Naive thymus-derived CD4-positive, alpha-beta T cell (primary cell): ENCODE measurements around the gene MCM5. TPM values are rescaled to one million over a fixed set of nuclear protein-coding genes. Genes with fewer than 3 reads are reported as not detected.
A peak's percentile ranks its signal among the peaks of the same experiment; 100 is the strongest.

Source experiments
- ATAC-seq: fragments of 150-1000 bp; cut with Tn5 transposase; 2 replicates; pipeline ENCODE4 v1.10.0; 2021; ENCODE audit warnings: mild to moderate bottlenecking, moderate library complexity
- CTCF ChIA-PET: fragments of 350-600 bp; sonication (Branson Sonifier 250); formaldehyde crosslinking; loops from one replicate; lab custom pipeline; 2021; ENCODE audit warnings: antibody characterized with exemption; lab: Charles Lee
- POLR2A ChIA-PET: fragments of 350-600 bp; sonication (Branson Sonifier 250); formaldehyde crosslinking; loops from one replicate; lab custom pipeline; 2021; ENCODE audit warnings: antibody characterized with exemption, inconsistent platforms; lab: Charles Lee
- DNase-seq, 9 donors: peaks; one replicate each; pipeline versions ENCODE4 v3.0.0 to v3.0.0-alpha.2; 2020 to 2022; ENCODE audit warnings: mixed read lengths in 1 of 9
- H3K27ac ChIP-seq: one replicate; pipeline ENCODE4 v1.7.0; 2013; ENCODE audit warnings: mild to moderate bottlenecking, low read depth, low read length, moderate library complexity
- H3K27me3 ChIP-seq, 2 donors: one replicate each; pipeline ENCODE4 v1.7.0; 2013; ENCODE audit warnings: low read length in 2 of 2, mild to moderate bottlenecking in 2 of 2, moderate library complexity in 2 of 2; ENCODE audit not compliant: control insufficient read depth in 2 of 2, insufficient read depth in 2 of 2
- H3K36me3 ChIP-seq, 3 experiments: 1 replicate in 2 of 3; 2 replicates in 1 of 3; pipeline ENCODE4 v1.7.0; 2013; ENCODE audit warnings: low read length in 3 of 3, mild to moderate bottlenecking in 3 of 3, moderate library complexity in 1 of 3; ENCODE audit not compliant: insufficient read depth in 3 of 3, control insufficient read depth in 2 of 3
- H3K4me1 ChIP-seq, 2 donors: one replicate each; pipeline ENCODE4 v1.7.0; 2013; ENCODE audit warnings: low read length in 2 of 2, mild to moderate bottlenecking in 2 of 2, moderate library complexity in 1 of 2; ENCODE audit not compliant: control insufficient read depth in 2 of 2, insufficient read depth in 2 of 2
- H3K4me3 ChIP-seq: 2 replicates; pipeline ENCODE4 v1.7.0; 2013; ENCODE audit warnings: mild to moderate bottlenecking, low read length
- H3K9me3 ChIP-seq, 3 experiments: 1 replicate in 2 of 3; 2 replicates in 1 of 3; pipeline ENCODE4 v1.7.0; 2013; ENCODE audit warnings: low read length in 3 of 3; ENCODE audit not compliant: control insufficient read depth in 2 of 3
- H3K27ac Mint-ChIP-seq, 9 donors: one replicate each; pipeline ENCODE4 v1.8.0; 2020 to 2022; ENCODE audit warnings: mixed read lengths in 9 of 9, mild to moderate bottlenecking in 8 of 9, moderate library complexity in 5 of 9, inconsistent platforms in 2 of 9
- H3K27me3 Mint-ChIP-seq, 5 donors: one replicate each; pipeline ENCODE4 v1.8.0; 2021 to 2022; ENCODE audit warnings: mixed read lengths in 5 of 5, mild to moderate bottlenecking in 1 of 5
- H3K36me3 Mint-ChIP-seq, 5 donors: one replicate each; pipeline ENCODE4 v1.8.0; 2020 to 2022; ENCODE audit warnings: mixed read lengths in 5 of 5, mild to moderate bottlenecking in 3 of 5, inconsistent platforms in 1 of 5
- H3K4me1 Mint-ChIP-seq, 7 donors: one replicate each; pipeline ENCODE4 v1.8.0; 2020 to 2022; ENCODE audit warnings: mixed read lengths in 7 of 7, mild to moderate bottlenecking in 3 of 7, inconsistent platforms in 1 of 7
- H3K4me3 Mint-ChIP-seq, 10 donors: one replicate each; pipeline ENCODE4 v1.8.0; 2020 to 2022; ENCODE audit warnings: mild to moderate bottlenecking in 10 of 10, mixed read lengths in 10 of 10, moderate library complexity in 6 of 10, inconsistent platforms in 2 of 10
- H3K9me3 Mint-ChIP-seq, 11 donors: one replicate each; pipeline ENCODE4 v1.8.0; 2020 to 2022; ENCODE audit warnings: mixed read lengths in 11 of 11, mild to moderate bottlenecking in 4 of 11, inconsistent platforms in 1 of 11, moderate library complexity in 1 of 11
- intact Hi-C, 2 donors: fragments of 100-400 bp; cut with micrococcal nuclease; formaldehyde crosslinking; loops; one replicate each; pipeline ENCODE4 v1.15.1; 2023
- polyA plus RNA-seq, 2 donors: library from polyadenylated mRNA; unstranded; fragments of 300-500 nt; fragmentation: Illumina TruSeq; gene quantifications; one replicate each; pipeline ENCODE4 v1.2.3, GENCODE V29; 2021
- total RNA-seq, 6 experiments: library from RNA in 5 of 6; stranded (reverse) in 5 of 6; gene quantifications; 1 replicate in 5 of 6; 2 replicates in 1 of 6; pipeline ENCODE4 v1.2.3 and lab custom pipeline; 2021 to 2026

MCM5 gene
- total and polyA plus RNA-seq, 7 experiments from 2014 or later = 19.7 to 208 (median 37.3) TPM

DNA sequence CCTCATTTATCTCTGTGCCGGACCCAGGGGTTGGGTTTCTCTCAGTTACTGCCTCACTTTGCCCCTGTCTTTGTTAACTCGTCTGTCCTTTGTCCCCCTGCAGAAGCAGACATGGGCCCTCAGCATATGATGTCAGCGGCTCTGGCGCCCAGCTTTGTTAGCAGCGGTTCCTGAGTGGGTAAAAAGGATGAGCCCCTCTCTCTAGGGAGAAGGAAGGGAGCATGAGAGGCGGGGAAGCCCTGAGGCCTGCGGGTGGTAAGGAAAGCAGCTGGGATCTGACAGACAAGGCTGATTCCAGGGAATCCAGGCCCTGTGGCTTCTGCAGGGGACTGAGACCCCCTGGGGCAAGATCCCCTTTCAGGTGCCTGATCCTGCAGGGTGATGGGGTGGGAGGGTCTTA lies 51.7 kb downstream of the MCM5 start:
- H3K27ac Mint-ChIP-seq = no peak overlapping the region
- no peaks in the 10 kb centered on the region for H3K27me3 Mint-ChIP-seq
- DNase-seq (no peak), ATAC-seq (no peak)
- no peaks in the 10 kb centered on the region for H3K4me1 ChIP-seq
- no peak overlapping the region for H3K4me3 Mint-ChIP-seq
- H3K36me3 Mint-ChIP-seq = peaks cover 0 to 11% (median 7%) of the 10 kb centered on the region in 5 donors
- H3K4me1 Mint-ChIP-seq = peaks cover 0 to 10% (median 0%) of the 10 kb centered on the region in 7 donors
- H3K9me3 ChIP-seq = no peaks in the 10 kb centered on the region
- ChIA-PET POLR2A (no interaction called here), CTCF (no interaction called here)
- peaks cover 0 to 2% (median 0%) of the 10 kb centered on the region in 11 donors for H3K9me3 Mint-ChIP-seq
- intact Hi-C loops = no loop called here
- H3K27me3 ChIP-seq = no peaks in the 10 kb centered on the region
- H3K36me3 ChIP-seq = peaks cover 0 to 8% (median 0%) of the 10 kb centered on the region in 3 experiments
- H3K27ac ChIP-seq = no peak overlapping the region
- no peak overlapping the region for H3K4me3 ChIP-seq

GRCh38 chr22:35452351-35452781 lies 52.4 kb downstream of the MCM5 start:
- Histone ChIP-seq H3K9me3 (no peaks in the 10 kb centered on the region), H3K36me3 (peaks cover 0 to 8% (median 0%) of the 10 kb centered on the region in 3 experiments), H3K4me1 (no peaks in the 10 kb centered on the region), H3K27ac (no peak overlapping the region), H3K4me3 (no peak overlapping the region), H3K27me3 (no peaks in the 10 kb centered on the region)
- Mint-ChIP-seq H3K4me1 (peaks cover 0 to 10% (median 0%) of the 10 kb centered on the region in 7 donors), H3K36me3 (peaks cover 0 to 11% (median 7%) of the 10 kb centered on the region in 5 donors), H3K27me3 (no peaks in the 10 kb centered on the region), H3K4me3 (no peak overlapping the region), H3K9me3 (peaks cover 0 to 2% (median 0%) of the 10 kb centered on the region in 11 donors), H3K27ac (no peak overlapping the region)
- ATAC-seq = no peak
- intact Hi-C loops = no loop called here
- POLR2A ChIA-PET = no interaction called here
- CTCF ChIA-PET = no interaction called here
- no peak for DNase-seq

- Histone ChIP-seq H3K4me3 (no peak overlapping the region), H3K4me1 (no peaks in the 10 kb centered on the region), H3K27ac (no peak overlapping the region), H3K36me3 (peaks cover 0 to 7% (median 0%) of the 10 kb centered on the region in 3 experiments), H3K9me3 (no peaks in the 10 kb centered on the region), H3K27me3 (no peaks in the 10 kb centered on the region)
- peaks cover 0 to 10% (median 7%) of the 10 kb centered on the region in 5 donors for H3K36me3 Mint-ChIP-seq
- ChIA-PET CTCF (no interaction called here), POLR2A (no interaction called here)
- intact Hi-C loops = no loop called here
- no peak overlapping the region for H3K4me3 Mint-ChIP-seq
- ATAC-seq (no peak), DNase-seq (no peak)
- peaks cover 0 to 4% (median 0%) of the 10 kb centered on the region in 7 donors for H3K4me1 Mint-ChIP-seq
- H3K27me3 Mint-ChIP-seq = no peaks in the 10 kb centered on the region
- peaks cover 0 to 2% (median 0%) of the 10 kb centered on the region in 11 donors for H3K9me3 Mint-ChIP-seq
- peak overlapping the region in 3 of 9 donors; percentile 1 to 4 (median 1) for H3K27ac Mint-ChIP-seq
Observed at GRCh38 chr22:35452810-35453743, 53.1 kb downstream of the MCM5 start.

GRCh38 chr22:35454416-35455054 lies 54.6 kb downstream of the MCM5 start:
- H3K36me3 ChIP-seq = no peaks in the 10 kb centered on the region
- H3K4me1 ChIP-seq = no peaks in the 10 kb centered on the region
- H3K4me3 Mint-ChIP-seq = no peak overlapping the region
- H3K27ac Mint-ChIP-seq = no peak overlapping the region
- no peaks in the 10 kb centered on the region for H3K9me3 ChIP-seq
- peaks cover 0 to 1% (median 0%) of the 10 kb centered on the region in 7 donors for H3K4me1 Mint-ChIP-seq
- no peak overlapping the region for H3K27ac ChIP-seq
- ChIA-PET POLR2A (no interaction called here), CTCF (no interaction called here)
- DNase-seq (no peak), ATAC-seq (no peak)
- intact Hi-C loops = no loop called here
- no peak overlapping the region for H3K4me3 ChIP-seq
- no peaks in the 10 kb centered on the region for H3K27me3 Mint-ChIP-seq
- peaks cover 0 to 2% (median 0%) of the 10 kb centered on the region in 11 donors for H3K9me3 Mint-ChIP-seq
- no peaks in the 10 kb centered on the region for H3K27me3 ChIP-seq
- H3K36me3 Mint-ChIP-seq = peaks cover 0 to 10% (median 5%) of the 10 kb centered on the region in 5 donors

GRCh38 chr22:35455529-35455928 lies 55.6 kb downstream of the MCM5 start:
- H3K4me3 Mint-ChIP-seq = no peak overlapping the region
- H3K9me3 Mint-ChIP-seq = peaks cover 0 to 2% (median 0%) of the 10 kb centered on the region in 11 donors
- Histone ChIP-seq H3K36me3 (no peaks in the 10 kb centered on the region), H3K4me1 (no peaks in the 10 kb centered on the region), H3K27ac (no peak overlapping the region), H3K27me3 (no peaks in the 10 kb centered on the region), H3K4me3 (no peak overlapping the region), H3K9me3 (no peaks in the 10 kb centered on the region)
- peaks cover 0 to 7% (median 3%) of the 10 kb centered on the region in 5 donors for H3K36me3 Mint-ChIP-seq
- H3K27me3 Mint-ChIP-seq = no peaks in the 10 kb centered on the region
- ChIA-PET CTCF (no interaction called here), POLR2A (no interaction called here)
- DNase-seq = no peak
- intact Hi-C loops = no loop called here
- no peak overlapping the region for H3K27ac Mint-ChIP-seq
- ATAC-seq = no peak
- H3K4me1 Mint-ChIP-seq = peaks cover 0 to 1% (median 0%) of the 10 kb centered on the region in 7 donors

- no peaks in the 10 kb centered on the region for H3K9me3 ChIP-seq
- H3K36me3 ChIP-seq = no peaks in the 10 kb centered on the region
- H3K27me3 Mint-ChIP-seq = no peaks in the 10 kb centered on the region
- DNase-seq = no peak
- CTCF ChIA-PET = no interaction called here
- H3K4me1 Mint-ChIP-seq = peaks cover 0 to 1% (median 0%) of the 10 kb centered on the region in 7 donors
- H3K9me3 Mint-ChIP-seq = peaks cover 0 to 4% (median 0%) of the 10 kb centered on the region in 11 donors
- no peak overlapping the region for H3K4me3 ChIP-seq
- no peaks in the 10 kb centered on the region for H3K36me3 Mint-ChIP-seq
- H3K27ac ChIP-seq = no peak overlapping the region
- no peaks in the 10 kb centered on the region for H3K27me3 ChIP-seq
- no peak for ATAC-seq
- no peaks in the 10 kb centered on the region for H3K4me1 ChIP-seq
- no peak overlapping the region for H3K4me3 Mint-ChIP-seq
- intact Hi-C loops = no loop called here
- POLR2A ChIA-PET = no interaction called here
- H3K27ac Mint-ChIP-seq = no peak overlapping the region
Observed at GRCh38 chr22:35456757-35457156, 56.8 kb downstream of the MCM5 start.
